Duodenal mucosa (tissue), 2 donors: ENCODE results near the gene IFNAR1.

Experiments
- H3K27ac ChIP-seq: one replicate; pipeline ENCODE4 v1.7.0; 2013; ENCODE audit warnings: low read depth, low read length
- H3K27me3 ChIP-seq, 2 donors: one replicate each; pipeline ENCODE4 v1.7.0; 2013; ENCODE audit warnings: low read length in 2 of 2, control low read depth in 1 of 2; ENCODE audit not compliant: insufficient read depth in 2 of 2, control insufficient read depth in 1 of 2
- H3K36me3 ChIP-seq, 2 donors: one replicate each; pipeline ENCODE4 v1.7.0; 2013; ENCODE audit warnings: low read length in 2 of 2, control low read depth in 1 of 2; ENCODE audit not compliant: insufficient read depth in 2 of 2, control insufficient read depth in 1 of 2
- H3K4me1 ChIP-seq, 2 donors: one replicate each; pipeline ENCODE4 v1.7.0; 2013; ENCODE audit warnings: low read length in 2 of 2, control low read depth in 1 of 2; ENCODE audit not compliant: insufficient read depth in 2 of 2, control insufficient read depth in 1 of 2
- H3K4me3 ChIP-seq, 2 donors: one replicate each; pipeline ENCODE4 v1.7.0; 2013; ENCODE audit warnings: low read length in 2 of 2, low read depth in 1 of 2
- H3K9ac ChIP-seq, 2 donors: one replicate each; pipeline ENCODE4 v1.7.0; 2013; ENCODE audit warnings: low read length in 2 of 2, low read depth in 1 of 2
- H3K9me3 ChIP-seq, 2 donors: one replicate each; pipeline ENCODE4 v1.7.0; 2013; ENCODE audit warnings: low read length in 2 of 2, control low read depth in 1 of 2; ENCODE audit not compliant: control insufficient read depth in 1 of 2

IFNAR1 gene

DNA sequence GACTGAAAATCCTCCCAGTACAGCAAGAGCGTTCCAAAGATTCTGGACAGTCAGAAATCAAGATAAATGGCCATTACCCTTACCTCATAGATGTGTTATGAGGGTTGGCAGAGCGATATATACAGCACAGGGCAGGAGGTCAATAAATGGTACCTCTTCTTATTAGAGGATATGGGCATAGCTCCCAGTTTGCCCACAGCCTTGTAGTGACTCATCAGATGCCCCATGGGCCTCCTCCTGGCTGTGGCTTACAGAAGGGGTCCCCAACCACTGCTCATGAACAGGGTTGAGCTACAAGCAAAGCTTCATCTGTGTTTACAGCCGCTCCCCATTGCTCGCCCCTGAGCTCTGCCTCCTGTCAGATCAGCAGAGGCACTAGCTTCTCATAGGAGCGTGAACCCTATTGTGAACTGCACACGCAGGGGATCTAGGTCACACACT lies 71.1 kb downstream of the IFNAR1 start:
- peaks cover 0 to 4% of the 10 kb centered on the region in 2 donors for H3K4me1 ChIP-seq
- no peak overlapping the region for H3K9ac ChIP-seq
- no peaks in the 10 kb centered on the region for H3K36me3 ChIP-seq
- no peaks in the 10 kb centered on the region for H3K9me3 ChIP-seq
- H3K27me3 ChIP-seq, result no peaks in the 10 kb centered on the region
- no peak overlapping the region for H3K4me3 ChIP-seq
- H3K27ac ChIP-seq, result no peak overlapping the region

DNA sequence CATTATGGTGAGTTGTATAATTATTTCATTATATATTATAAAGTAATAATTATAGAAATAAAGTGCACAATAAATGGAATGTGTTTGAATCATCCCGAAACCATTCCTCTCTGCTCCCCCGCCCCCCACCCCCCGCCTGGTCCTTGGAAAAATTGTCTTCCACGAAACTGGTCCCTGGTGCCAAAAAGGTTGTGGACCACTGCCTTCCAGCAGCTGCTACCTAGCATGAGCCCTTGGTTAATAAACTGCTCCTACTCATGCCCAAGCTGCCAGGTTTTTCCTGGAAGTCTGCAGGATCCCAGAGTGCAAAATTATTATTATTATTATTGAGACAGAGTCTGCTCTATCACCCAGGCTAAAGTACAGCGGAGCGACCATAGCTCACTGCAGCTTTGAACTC lies 71.7 kb downstream of the IFNAR1 start:
- Histone ChIP-seq H3K27me3 (no peaks in the 10 kb centered on the region), H3K9ac (no peak overlapping the region), H3K27ac (no peak overlapping the region), H3K9me3 (no peaks in the 10 kb centered on the region), H3K4me3 (no peak overlapping the region), H3K4me1 (peaks cover 0 to 4% of the 10 kb centered on the region in 2 donors), H3K36me3 (no peaks in the 10 kb centered on the region)

DNA sequence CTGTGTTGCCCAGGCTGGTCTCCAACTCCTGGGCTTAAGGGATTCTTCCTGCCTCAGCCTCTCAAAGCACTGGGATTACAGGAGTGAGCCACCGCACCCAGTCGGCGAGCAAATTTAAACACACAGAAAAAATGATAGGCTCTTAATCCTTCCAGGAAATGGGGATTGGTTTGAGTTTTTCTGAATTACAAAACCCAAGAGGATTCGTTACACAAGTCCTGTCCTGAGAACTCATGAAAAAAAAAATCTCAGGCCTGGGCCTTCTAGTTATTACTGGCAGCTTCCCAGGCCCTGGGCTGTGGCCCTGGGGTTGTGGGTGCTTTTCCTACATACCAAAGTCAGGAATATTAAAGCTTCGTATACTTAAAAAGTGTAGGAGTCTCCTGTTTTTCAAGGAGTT lies 72.2 kb downstream of the IFNAR1 start:
- no peaks in the 10 kb centered on the region for H3K27me3 ChIP-seq
- no peak overlapping the region for H3K27ac ChIP-seq
- H3K36me3 ChIP-seq, result no peaks in the 10 kb centered on the region
- no peaks in the 10 kb centered on the region for H3K9me3 ChIP-seq
- H3K4me3 ChIP-seq, result no peak overlapping the region
- H3K4me1 ChIP-seq, result peaks cover 0 to 4% of the 10 kb centered on the region in 2 donors
- no peak overlapping the region for H3K9ac ChIP-seq

DNA sequence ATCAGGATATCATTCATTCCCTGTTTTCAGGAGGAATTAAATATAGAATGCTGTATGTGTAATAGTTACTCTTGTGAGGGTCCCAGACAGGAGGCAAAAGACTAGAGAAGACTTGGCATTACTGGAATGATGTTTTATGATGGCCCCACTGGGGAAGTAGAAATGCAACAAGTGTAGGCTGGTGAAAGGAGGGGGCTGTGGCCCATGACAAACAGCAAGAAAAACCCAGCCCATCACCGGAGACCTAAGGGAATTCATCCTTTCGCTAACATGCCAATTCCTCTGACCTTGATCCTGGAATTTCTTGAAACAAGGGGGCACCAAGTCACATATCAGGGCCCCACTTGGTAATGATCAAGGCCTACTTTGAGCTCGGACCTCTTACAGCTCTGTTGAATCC lies 72.9 kb downstream of the IFNAR1 start:
- no peak overlapping the region for H3K27ac ChIP-seq
- H3K9ac ChIP-seq, result no peak overlapping the region
- peaks cover 0 to 4% of the 10 kb centered on the region in 2 donors for H3K4me1 ChIP-seq
- H3K4me3 ChIP-seq, result no peak overlapping the region
- no peaks in the 10 kb centered on the region for H3K36me3 ChIP-seq
- H3K9me3 ChIP-seq, result no peaks in the 10 kb centered on the region
- H3K27me3 ChIP-seq, result no peaks in the 10 kb centered on the region

DNA sequence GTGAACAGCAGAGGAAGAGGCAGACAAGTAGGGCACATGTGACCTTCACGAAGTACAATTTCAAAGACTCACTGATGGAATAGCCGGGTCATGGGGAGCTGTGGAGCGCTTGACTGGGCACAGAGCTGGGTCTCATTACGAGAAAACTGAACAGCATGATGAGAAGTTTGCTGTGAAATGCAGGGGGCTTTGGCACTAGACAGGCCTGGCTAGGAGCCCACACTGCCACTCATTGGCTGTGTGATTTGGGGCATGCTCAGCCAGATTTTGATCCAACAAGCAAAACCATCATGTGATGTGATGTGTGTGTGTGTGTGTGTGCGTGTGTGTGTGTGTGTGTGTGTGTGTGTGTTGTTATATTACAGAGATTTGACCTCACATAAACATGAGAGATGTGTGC lies 73.6 kb downstream of the IFNAR1 start:
- H3K4me1 ChIP-seq, result peaks cover 0 to 4% of the 10 kb centered on the region in 2 donors
- no peaks in the 10 kb centered on the region for H3K36me3 ChIP-seq
- H3K9ac ChIP-seq, result no peak overlapping the region
- H3K9me3 ChIP-seq, result no peaks in the 10 kb centered on the region
- no peak overlapping the region for H3K27ac ChIP-seq
- H3K4me3 ChIP-seq, result no peak overlapping the region
- H3K27me3 ChIP-seq, result no peaks in the 10 kb centered on the region

DNA sequence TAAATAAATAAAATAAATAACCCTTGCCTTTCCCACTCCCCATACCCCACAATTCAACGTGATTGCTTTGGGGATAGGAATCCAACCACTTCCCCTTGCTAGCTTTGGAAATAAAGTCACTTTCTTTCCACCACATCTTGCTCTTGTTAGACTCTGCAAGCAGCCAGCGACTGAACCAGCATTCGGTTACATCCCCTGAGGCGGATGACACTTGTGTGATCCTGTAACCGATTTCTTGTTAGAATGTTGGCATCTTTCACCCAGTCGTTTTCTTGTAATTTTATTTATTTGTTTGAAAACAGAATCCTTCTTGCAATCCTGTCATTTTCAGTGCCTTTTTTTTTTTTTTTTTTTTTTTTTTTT lies 76.8 kb downstream of the IFNAR1 start:
- Histone ChIP-seq H3K27me3 (no peaks in the 10 kb centered on the region), H3K4me3 (no peak overlapping the region), H3K36me3 (no peaks in the 10 kb centered on the region), H3K4me1 (peaks cover 17 to 20% of the 10 kb centered on the region in 2 donors), H3K9me3 (no peaks in the 10 kb centered on the region), H3K9ac (no peak overlapping the region), H3K27ac (no peak overlapping the region)

DNA sequence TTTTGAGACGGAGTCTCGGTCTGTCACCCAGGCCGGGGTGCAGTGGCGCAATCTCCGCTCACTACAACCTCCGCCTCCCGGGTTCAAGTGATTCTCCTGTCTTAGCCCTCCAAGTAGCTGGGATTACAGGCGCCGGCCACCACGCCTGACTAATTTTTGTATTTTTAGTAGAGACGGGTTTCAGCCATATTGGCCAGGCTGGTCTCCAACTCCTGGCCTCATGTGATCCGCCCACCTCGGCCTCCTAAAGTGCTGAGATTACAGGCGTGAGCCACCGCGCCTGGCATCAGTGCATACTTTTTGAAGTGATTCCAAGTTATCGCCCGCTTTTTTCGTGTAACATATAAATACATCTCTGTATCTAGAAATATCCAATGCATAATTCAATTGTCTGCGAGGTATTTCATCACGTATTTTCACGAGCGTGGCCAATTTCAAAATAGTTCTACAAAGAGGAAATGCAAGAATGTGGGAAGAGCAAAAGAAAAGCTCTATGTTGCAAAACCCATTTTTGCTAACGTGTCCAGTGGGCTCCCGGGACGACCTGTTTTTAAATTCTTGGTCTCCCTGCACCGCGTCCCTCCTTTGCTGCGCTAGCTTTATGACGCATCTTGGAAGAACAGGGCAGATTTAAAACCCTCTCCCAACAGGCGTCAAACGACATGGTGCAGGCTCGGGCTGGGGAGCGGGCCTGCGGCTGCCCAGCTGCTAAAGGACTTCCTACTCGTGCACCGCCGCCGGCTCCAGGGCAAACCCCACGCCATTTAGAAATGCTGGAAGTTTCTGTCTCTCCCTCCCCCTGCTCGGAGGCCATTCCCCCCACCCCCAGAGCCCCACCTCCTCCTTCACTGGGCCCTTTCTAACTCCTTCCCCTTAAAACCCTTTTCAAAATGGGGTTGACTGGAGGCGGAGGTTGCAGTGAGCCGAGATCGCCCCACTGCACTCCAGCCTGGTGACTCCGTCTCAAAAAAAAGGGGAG lies 77.5 kb downstream of the IFNAR1 start:
- no peaks in the 10 kb centered on the region for H3K36me3 ChIP-seq
- H3K4me3 ChIP-seq, result peak overlapping the region; percentile 9 to 91
- H3K27me3 ChIP-seq, result no peaks in the 10 kb centered on the region
- H3K27ac ChIP-seq, result peak overlapping the region; percentile 58
- no peak overlapping the region for H3K9ac ChIP-seq
- no peaks in the 10 kb centered on the region for H3K9me3 ChIP-seq
- H3K4me1 ChIP-seq, result peaks cover 17 to 20% of the 10 kb centered on the region in 2 donors

DNA sequence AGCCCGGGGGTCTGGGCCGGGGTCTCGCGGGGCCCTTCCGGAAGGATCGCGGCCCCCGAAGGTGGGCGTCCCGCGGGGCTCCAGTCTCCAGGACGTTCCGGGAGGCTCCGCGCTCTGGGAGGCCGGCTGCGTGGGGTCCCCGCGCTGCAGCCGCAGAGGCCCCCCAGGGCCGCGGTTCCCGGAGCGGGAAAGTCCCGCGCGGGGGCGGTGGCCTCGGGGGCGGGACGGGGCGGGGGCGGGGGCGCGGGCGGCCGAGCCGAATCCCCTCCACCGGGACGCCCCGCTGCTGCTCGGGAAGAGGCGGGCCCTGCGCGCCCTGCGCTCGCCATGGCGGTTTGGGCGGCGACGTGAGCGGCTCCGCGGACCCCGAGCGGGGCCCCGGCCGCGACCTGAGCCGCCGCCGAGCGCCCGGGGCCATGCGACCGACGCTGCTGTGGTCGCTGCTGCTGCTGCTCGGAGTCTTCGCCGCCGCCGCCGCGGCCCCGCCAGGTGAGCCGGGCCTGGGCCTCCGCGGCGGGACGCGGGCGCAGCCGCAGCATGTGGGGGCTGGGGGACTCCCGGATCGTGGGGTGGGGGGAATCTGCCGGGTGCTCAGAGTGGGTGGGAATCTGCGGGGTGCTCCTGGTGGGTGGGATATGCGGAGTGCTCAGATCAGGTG lies 78.5 kb downstream of the IFNAR1 start, which contains the start of gene IFNGR2:
TSS of gene IFNGR2 (plus strand) at position 286 of the 658 bp plus-strand sequence. CDS start at position 417, 131 bp downstream.
- H3K9me3 ChIP-seq, result no peaks in the 10 kb centered on the region
- H3K27me3 ChIP-seq, result no peaks in the 10 kb centered on the region
- peak within 1 kb of the TSS; percentile 77 for H3K27ac ChIP-seq
- H3K4me3 ChIP-seq, result peak within 1 kb of the TSS; percentile 77 to 91
- peak within 1 kb of the TSS; percentile 82 to 91 for H3K9ac ChIP-seq
- H3K36me3 ChIP-seq, result no peaks in the 10 kb centered on the region
- H3K4me1 ChIP-seq, result peaks cover 17 to 20% of the 10 kb centered on the region in 2 donors

DNA sequence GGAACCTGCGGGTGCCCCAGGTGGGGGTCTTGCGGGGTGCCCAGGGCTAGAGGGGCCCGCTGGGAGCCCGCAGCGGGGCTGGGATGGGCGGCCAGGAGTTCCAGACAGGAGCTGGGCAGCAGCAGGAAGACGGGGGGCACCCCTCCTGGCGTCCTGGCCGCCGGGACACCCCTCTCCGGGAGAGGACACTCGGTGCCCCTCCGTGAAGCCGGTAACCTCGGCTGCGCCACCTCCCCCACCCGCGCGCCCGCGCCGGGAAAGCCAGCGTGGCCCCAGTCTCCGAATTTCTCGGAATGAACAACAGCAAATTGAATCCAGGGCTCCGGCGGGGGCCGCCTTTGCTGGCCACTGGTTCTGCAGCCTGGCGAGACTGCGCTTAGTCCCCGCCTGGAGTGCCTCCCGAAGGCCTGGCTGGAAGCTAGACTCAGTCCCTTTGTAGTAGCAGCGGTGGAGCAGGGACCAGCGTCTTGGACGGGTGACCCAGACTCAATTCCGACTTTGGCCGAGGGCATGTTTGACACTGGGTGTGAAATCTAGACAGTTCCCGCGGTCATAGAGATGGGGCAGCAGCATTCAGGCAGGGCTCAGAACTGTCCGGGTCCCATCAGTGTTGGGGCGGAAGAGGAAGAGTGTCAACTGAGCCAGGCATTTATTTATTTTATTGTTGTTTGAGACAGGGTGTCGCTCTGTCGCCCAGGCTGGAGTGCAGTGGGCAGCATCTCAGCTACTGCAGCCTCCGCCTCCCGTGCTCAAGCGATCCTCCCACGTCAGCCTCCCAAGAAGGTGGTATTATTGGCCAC lies 79.2 kb downstream of the IFNAR1 start:
- Histone ChIP-seq H3K9ac (peak overlapping the region; percentile 82 to 91), H3K4me1 (peaks cover 17 to 20% of the 10 kb centered on the region in 2 donors), H3K36me3 (no peaks in the 10 kb centered on the region), H3K27me3 (no peaks in the 10 kb centered on the region), H3K4me3 (peak overlapping the region; percentile 77 to 91), H3K27ac (peak overlapping the region; percentile 77), H3K9me3 (no peaks in the 10 kb centered on the region)
